RCC 7860 (cell line): Measurements from ENCODE around the gene TFG.

Source experiments
- DNase-seq: peaks from one replicate; pipeline ENCODE4 v3.0.0-alpha.2; 2015; ENCODE audit warnings: low spot score
- FAIRE-seq: peaks from 2 replicates; lab custom pipeline; 2012; peaks lifted over from hg19 to GRCh38; lab: Jason Lieb, UNC

The TFG gene

DNA sequence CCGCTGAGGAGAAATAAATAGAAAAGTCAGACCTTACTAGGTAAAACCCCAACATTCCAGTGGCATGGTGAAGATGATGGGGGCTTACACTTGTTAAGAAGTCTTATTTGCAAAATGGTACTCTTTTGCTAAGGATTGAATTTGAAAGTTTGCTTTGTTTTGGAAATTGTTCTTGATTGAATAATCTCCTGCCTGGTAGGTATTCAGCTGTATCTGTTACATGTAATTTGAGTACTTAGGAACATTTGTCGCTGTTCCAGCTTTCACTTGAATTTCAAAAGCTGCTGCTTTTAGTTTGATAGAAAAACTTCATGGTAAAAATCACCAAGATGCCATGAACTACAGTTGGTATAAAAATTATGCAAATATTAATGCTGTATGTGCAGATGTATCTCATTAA lies 44.6 kb downstream of the TFG start:
- DNase-seq: no peak
- FAIRE-seq: no peak

DNA sequence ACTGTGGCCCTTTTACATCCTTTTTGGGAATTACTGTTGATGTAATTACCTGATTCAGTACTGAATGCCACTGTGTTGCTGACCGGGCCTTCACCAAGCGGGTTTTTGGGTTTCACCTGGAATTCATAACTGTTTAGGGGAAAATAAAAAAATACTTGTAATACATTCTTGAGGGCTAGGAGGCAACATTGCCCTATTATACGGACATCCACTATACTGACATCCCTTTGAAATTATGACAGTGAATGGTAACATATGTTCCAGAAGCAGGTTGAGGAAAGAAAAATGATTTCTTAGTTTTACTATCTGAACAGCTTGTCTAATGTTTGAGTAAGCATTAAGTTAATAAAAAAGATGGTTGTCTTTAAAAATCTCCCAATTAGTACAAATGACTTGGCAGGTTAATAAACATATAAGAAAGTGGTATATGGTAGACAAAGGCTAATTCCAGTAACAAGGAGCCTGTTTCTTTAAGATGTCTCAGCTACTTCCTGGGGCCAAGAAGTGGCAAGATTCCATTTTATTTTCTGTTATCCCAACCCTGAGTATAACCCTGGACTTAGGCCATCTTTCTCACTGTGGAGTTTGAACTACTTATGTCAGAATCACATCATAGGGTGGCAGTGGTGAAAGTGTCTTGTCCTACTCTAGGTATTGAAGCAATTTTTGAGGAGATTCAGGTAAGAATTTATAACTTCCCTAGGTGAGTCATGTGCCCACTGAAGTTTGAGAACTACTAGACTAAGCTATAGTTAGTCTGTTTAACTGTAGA lies 45.5 kb downstream of the TFG start:
- FAIRE-seq: no peak
- DNase-seq: no peak

DNA sequence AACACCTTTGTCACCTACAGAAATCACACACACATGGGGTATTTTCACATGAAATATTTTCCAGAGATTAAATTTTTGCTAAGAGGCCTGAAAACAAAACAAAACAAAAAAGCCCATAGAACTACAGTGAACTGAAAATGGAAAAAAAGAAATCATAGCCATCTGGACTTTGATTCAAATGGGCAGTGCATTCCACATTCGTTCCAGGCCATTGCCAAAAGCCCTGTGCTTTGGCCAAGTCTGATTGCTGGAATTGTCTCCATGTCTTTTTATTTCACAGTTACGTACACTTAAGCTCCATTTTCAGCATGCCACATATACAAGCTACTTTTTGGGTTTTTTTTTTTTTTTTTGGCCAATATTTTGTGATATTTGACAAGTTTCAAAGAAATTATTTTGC lies 47.1 kb downstream of the TFG start:
- no peak for FAIRE-seq
- DNase-seq: no peak

DNA sequence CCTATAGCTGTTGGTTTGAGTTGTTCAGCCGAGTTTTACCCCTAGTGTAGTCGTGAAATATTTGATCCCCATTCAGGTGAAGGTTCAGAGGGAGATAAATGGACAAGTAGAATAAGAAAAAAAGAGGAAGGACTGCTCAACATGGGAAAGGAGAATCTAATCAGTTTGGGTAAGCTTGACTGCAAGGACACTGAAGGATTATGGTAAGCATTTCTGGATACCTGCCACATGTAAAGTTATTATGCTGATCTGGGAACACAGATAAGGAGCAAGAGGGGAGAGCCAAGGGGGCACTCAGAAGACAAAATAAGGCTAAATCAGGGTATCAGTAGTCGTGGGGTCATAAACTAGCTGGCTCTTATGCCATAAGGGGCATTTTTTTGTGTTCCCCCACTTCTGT lies 49.9 kb downstream of the TFG start:
- FAIRE-seq (no peak), DNase-seq (no peak)

GRCh38 chr3:100759950-100760349 lies 50.7 kb downstream of the TFG start:
- FAIRE-seq: no peak
- no peak for DNase-seq

DNA sequence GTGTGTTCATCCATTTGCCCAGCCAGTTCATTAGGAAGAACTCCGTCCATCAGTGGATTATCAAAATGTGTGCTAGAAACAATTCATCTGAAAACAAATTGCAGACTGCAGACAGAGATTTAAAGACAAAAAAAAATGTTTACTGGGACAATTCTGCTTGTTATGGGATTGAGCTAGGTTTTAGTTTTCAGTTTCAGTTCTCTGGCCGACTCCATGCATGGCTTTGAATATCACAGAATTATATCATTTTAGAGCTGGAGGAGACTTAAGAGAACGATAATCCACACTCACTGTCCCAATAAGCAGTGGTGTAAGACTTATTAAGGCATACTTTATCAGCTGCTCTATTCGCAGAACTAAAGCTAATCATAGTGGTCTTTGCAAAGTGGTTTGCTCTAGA lies 51.1 kb downstream of the TFG start:
- no peak for DNase-seq

GRCh38 chr3:100761211-100761942 lies 52.1 kb downstream of the TFG start:
- FAIRE-seq: no peak
- DNase-seq: no peak

More for the DNA sequence above, 51.1 kb downstream of the TFG start:
- no peak for FAIRE-seq

- DNase-seq (no peak), FAIRE-seq (no peak)
Observed at GRCh38 chr3:100761951-100762350, 52.7 kb downstream of the TFG start.

DNA sequence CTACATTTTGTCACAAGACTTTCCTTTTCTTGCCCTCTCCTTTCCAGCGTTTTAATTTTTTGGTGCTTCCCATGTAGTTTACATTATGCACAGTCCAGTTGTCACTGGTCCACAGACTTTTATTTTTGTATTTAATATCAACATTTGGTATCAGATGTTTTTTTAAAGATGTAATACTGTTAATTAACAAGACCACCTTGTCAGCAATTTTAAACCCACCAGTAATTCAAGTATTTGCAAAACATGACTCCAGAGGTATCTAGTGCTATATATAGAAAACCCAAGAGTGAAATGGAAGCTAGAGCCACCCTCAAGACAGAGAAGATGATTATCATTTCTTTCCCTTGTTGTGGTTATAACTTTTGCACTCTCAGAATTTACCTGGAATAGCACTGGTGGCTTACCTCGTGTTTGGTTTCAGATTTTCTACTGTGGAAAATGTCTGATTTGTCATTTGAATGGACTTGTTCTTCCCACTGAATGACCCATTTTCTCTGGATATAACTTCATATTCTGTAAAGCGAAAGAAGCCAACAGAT lies 56.2 kb downstream of the TFG start:
- no peak for FAIRE-seq
- no peak for DNase-seq

DNA sequence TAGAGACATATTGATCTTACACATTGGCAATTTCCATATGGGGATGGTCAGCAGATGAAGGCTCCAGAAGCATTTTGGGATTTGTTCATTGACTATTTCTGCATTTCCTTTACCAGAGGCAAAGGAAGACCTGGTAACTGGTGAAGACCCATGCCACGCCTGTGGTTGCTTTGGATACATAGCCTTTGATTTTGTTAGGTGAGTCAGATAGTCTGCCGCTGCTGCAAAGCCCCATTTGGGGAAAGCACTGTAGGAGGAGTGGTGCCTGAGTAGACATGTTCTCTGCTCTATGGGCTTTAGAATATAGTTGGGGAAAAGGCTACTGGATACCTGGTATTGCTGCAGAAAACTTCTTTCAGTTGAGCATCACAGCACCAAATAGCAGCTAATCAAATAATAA lies 56.8 kb downstream of the TFG start:
- DNase-seq (no peak), FAIRE-seq (no peak)

- DNase-seq (no peak), FAIRE-seq (no peak)
Observed at GRCh38 chr3:100769693-100770092, 60.4 kb downstream of the TFG start.

DNA sequence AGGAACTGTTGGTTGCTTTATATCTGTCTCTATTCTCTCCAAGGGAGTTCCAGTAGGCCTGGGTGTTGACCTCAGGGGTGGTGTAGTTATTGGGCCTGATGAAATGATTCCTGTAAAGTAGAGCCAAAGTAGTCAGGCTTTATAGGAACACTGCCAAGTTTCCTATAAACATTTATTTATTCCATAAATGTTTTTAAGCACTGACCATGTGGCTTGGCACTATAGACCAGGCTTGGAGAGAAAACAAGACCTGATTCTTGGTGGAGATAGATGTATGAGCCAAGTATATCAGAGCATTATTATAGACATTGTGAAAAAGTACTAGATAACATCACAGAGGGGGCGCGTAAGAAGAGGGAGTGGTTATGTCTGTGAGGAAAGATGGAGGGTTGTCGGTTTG lies 65.9 kb downstream of the TFG start:
- FAIRE-seq: no peak

DNA sequence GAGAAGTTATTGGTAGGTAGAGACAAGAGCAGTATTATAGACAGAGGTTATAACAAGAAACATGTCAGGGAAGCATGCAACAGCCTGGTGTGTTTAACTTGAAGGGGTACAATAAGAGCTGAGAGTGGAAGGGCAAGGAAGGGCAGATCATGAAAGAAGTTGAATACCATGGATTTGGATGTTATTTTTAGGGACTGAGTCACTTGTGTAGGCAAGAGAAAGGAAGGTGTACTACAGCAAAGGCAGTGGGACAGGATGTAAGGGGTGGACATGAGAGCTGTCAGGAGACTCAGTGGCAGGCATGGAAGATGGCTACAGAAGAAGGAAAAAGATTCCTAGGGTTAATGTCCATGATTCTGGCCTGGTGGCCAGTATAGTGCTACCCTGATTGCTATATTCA lies 66.4 kb downstream of the TFG start:
- DNase-seq (no peak), FAIRE-seq (no peak)

More for the DNA sequence above, 65.9 kb downstream of the TFG start:
- DNase-seq: no peak

DNA sequence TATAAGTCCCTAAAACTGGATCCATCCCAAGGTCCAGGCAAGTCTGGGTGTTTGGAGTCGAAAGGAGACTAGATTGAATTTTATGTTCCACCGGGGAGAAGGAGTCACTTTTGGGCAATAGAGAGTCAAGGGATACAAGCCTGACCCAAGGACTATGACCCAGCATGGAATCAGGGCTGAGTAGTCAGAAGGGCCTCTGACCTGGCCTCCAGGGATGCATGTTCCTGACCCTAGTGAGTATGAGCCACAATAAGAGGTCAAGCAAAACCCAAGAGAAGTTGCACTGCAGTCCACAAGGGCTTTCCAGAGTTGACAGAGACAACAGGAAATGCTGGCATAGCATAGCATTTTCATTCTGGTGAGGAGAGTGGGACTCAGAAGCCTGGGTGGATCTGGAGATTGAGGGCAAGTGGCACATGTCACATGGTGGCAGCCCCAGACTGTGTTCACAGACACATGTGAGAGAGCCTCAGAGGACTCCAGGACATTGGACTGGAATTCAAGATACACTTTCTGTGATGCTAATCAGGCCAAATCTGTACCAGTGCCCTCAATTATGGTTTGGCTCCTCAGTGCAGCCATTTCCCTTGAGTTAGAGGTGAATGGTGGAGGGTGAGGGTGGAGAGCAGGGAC lies 66.9 kb downstream of the TFG start:
- FAIRE-seq: no peak
- DNase-seq: no peak

GRCh38 chr3:100776746-100777145 lies 67.5 kb downstream of the TFG start:
- no peak for DNase-seq
- no peak for FAIRE-seq

DNA sequence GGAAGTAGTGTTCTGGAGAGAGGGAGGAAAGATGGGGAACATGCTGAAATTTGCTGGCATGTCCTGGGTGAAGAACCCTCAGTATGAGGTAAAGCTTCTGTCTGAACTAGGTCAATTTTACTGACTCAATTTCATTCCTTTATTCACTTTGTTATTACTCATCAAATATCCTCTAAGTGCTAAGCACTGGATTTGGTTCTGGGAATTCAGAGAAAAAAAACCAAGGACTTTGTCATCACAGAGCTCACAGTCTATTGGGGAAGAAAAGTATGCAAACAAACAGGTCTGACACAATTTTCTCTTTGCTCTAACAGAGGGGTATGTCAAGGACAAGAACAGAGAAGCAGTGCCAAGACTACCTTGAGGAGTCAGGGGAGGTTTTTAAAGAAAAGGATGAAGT lies 68.0 kb downstream of the TFG start:
- DNase-seq: peak; percentile 42
- FAIRE-seq: peak; percentile 60

DNA sequence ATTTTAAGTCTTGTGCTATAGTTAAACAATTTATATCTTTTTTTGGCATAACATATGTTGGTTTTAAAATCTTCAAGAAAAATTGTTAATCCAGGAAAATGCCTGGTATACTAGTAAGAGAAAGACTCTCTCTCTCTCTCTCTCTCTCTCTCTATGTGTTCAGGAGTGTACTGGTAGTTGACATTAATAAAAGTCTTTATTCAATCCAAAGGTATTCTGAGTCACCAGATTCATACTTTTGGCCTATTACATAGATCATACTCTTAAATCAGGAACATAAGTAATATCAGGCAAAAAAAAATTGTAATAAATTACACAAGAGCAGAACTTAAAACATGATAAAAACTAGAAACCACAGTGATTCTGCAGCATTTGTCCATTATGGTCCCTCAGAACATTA lies 70.2 kb downstream of the TFG start:
- no peak for DNase-seq
- no peak for FAIRE-seq

GRCh38 chr3:100780071-100780622 lies 70.9 kb downstream of the TFG start:
- FAIRE-seq (no peak), DNase-seq (no peak)

GRCh38 chr3:100781301-100781700 lies 72.0 kb downstream of the TFG start:
- FAIRE-seq (peak; percentile 96), DNase-seq (peak; percentile 68)

- FAIRE-seq: no peak
Observed at GRCh38 chr3:100782348-100782747, 73.1 kb downstream of the TFG start.

DNA sequence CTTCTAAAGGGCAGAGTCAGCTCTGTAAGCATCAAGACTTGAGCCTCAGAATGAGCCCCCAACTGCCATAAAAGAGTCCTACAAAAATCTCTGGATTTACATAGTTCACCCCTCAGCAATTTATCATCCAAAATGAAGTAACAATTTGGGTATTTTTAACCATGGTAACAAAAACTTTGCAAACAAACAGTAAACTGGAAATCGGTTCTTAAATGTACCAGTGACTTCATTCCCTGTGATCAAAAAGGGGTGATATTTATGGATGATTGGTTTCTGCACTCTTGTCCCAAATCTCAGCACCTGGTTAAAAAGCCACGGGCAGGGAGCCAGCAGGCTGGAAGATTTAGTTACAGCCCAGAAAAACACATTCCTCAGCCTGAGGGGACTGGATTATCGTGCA lies 73.6 kb downstream of the TFG start:
- FAIRE-seq (peak; percentile 64), DNase-seq (peak; percentile 7)

More at GRCh38 chr3:100782348-100782747, 73.1 kb downstream of the TFG start:
- no peak for DNase-seq
